HCT116 (cell line): ENCODE measurements around the gene DGKG.

Experiments used
- EZH2phosphoT487 ChIP-seq: fragments of 200-600 bp; IDR thresholded peaks from 2 replicates; pipeline ENCODE4 v1.6.1; 2018; ENCODE audit warnings: antibody characterized with exemption, borderline replicate concordance
- POLR2A ChIP-seq: IDR thresholded peaks from 2 replicates; pipeline ENCODE4 v1.7.0; 2011; ENCODE audit warnings: borderline replicate concordance; ENCODE audit not compliant: insufficient read depth, insufficient read length; ENCODE audit errors: extremely low read depth
- RAD21 ChIP-seq: IDR thresholded peaks from 2 replicates; pipeline ENCODE4 v1.6.1; 2012; ENCODE audit warnings: low read depth, mild to moderate bottlenecking
- SIN3A ChIP-seq: IDR thresholded peaks from 2 replicates; pipeline ENCODE4 v1.6.1; 2012; ENCODE audit warnings: low read depth
- SP1 ChIP-seq: IDR thresholded peaks from 2 replicates; pipeline ENCODE4 v1.6.1; 2012; ENCODE audit warnings: low read depth
- ZNF274 ChIP-seq: fragments of 200-500 bp; sonication (Bioruptor generic); IDR thresholded peaks from 2 replicates; pipeline ENCODE4 v1.6.1; 2014; ENCODE audit warnings: mild to moderate bottlenecking, low read depth, low read length, inconsistent platforms
- TF ChIP-seq, protein P1 (sequence below), 3 experiments: fragments of 200-600 bp in 1 of 3; sonication (generic) in 1 of 3; IDR thresholded peaks in 2 of 3; conservative IDR thresholded peaks in 1 of 3; 2 replicates each; pipeline ENCODE4 v1.5.1; 2012 to 2017; ENCODE audit warnings: low read depth in 2 of 3, low read length in 2 of 3, antibody characterized with exemption in 1 of 3, borderline replicate concordance in 1 of 3, control low read depth in 1 of 3, mild to moderate bottlenecking in 1 of 3, mixed read lengths in 1 of 3, mixed run types in 1 of 3, moderate library complexity in 1 of 3; ENCODE audit not compliant: insufficient read depth in 1 of 3
- TF ChIP-seq, protein P2 (sequence below): IDR thresholded peaks from 2 replicates; pipeline ENCODE4 v1.6.1; 2012
- TF ChIP-seq, protein P3 (sequence below): IDR thresholded peaks from 2 replicates; pipeline ENCODE4 v1.6.1; 2011; ENCODE audit warnings: mild to moderate bottlenecking, low read length, moderate library complexity; ENCODE audit not compliant: insufficient replicate concordance; ENCODE audit errors: extremely low read depth

DNA sequence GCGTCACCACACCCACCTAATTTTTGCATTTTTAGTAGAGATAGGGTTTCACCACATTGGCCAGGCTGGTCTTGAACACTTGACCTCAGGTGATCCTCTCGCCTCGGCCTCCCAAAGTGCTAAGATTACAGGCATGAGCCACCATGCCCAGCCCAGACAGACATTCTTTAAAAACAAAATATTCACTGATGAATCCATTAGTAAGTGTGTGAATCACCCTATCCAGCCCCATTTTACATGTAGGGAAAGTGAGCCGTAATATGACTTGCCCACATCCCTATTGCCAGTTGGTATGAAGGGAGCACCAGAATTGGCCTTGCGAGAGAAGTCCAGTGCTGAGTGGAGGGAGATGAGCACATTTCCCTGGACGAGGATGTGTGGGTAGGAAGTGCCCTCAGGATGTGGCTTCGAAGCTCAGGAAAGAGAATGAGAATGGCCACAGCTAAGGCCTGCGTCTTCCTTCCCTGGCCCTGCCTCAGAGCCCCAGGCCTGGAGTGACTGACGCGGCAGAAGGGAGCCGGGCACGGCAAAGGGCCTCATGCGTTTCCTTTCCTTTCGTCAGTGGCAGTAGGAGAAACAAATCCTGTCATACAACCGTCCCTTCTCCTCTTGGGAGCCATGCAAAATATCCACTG, 224.9 kb downstream of the DGKG start:
- TF ChIP-seq RAD21, result no peak
- TF ChIP-seq, protein P1, sequence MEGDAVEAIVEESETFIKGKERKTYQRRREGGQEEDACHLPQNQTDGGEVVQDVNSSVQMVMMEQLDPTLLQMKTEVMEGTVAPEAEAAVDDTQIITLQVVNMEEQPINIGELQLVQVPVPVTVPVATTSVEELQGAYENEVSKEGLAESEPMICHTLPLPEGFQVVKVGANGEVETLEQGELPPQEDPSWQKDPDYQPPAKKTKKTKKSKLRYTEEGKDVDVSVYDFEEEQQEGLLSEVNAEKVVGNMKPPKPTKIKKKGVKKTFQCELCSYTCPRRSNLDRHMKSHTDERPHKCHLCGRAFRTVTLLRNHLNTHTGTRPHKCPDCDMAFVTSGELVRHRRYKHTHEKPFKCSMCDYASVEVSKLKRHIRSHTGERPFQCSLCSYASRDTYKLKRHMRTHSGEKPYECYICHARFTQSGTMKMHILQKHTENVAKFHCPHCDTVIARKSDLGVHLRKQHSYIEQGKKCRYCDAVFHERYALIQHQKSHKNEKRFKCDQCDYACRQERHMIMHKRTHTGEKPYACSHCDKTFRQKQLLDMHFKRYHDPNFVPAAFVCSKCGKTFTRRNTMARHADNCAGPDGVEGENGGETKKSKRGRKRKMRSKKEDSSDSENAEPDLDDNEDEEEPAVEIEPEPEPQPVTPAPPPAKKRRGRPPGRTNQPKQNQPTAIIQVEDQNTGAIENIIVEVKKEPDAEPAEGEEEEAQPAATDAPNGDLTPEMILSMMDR (IDR thresholded peaks at IDR 0.05 in 2 of 3, conservative IDR thresholded peaks at IDR 0.05 in 1 of 3; ENCODE audit: borderline replicate concordance in 1 of 3, insufficient read depth in 1 of 3, low read depth in 2 of 3, low read length in 2 of 3), result no peak
- no peak for TF ChIP-seq POLR2A
- TF ChIP-seq, protein P2, sequence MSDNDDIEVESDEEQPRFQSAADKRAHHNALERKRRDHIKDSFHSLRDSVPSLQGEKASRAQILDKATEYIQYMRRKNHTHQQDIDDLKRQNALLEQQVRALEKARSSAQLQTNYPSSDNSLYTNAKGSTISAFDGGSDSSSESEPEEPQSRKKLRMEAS, result no peak
- TF ChIP-seq SP1, result no peak
- TF ChIP-seq ZNF274, result no peak
- TF ChIP-seq EZH2phosphoT487, result no peak
- no peak for TF ChIP-seq SIN3A
- TF ChIP-seq, protein P3, sequence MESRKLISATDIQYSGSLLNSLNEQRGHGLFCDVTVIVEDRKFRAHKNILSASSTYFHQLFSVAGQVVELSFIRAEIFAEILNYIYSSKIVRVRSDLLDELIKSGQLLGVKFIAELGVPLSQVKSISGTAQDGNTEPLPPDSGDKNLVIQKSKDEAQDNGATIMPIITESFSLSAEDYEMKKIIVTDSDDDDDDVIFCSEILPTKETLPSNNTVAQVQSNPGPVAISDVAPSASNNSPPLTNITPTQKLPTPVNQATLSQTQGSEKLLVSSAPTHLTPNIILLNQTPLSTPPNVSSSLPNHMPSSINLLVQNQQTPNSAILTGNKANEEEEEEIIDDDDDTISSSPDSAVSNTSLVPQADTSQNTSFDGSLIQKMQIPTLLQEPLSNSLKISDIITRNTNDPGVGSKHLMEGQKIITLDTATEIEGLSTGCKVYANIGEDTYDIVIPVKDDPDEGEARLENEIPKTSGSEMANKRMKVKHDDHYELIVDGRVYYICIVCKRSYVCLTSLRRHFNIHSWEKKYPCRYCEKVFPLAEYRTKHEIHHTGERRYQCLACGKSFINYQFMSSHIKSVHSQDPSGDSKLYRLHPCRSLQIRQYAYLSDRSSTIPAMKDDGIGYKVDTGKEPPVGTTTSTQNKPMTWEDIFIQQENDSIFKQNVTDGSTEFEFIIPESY, result no peak
